GM12801 (cell line): Measurements from ENCODE around the gene ARHGAP6.

Experiments
- TF ChIP-seq, protein P1 (sequence below): IDR thresholded peaks from one replicate; pipeline ENCODE4 v1.5.1; 2011; ENCODE audit warnings: control low read depth; ENCODE audit not compliant: insufficient read length; ENCODE audit errors: extremely low read depth

ARHGAP6 gene

DNA sequence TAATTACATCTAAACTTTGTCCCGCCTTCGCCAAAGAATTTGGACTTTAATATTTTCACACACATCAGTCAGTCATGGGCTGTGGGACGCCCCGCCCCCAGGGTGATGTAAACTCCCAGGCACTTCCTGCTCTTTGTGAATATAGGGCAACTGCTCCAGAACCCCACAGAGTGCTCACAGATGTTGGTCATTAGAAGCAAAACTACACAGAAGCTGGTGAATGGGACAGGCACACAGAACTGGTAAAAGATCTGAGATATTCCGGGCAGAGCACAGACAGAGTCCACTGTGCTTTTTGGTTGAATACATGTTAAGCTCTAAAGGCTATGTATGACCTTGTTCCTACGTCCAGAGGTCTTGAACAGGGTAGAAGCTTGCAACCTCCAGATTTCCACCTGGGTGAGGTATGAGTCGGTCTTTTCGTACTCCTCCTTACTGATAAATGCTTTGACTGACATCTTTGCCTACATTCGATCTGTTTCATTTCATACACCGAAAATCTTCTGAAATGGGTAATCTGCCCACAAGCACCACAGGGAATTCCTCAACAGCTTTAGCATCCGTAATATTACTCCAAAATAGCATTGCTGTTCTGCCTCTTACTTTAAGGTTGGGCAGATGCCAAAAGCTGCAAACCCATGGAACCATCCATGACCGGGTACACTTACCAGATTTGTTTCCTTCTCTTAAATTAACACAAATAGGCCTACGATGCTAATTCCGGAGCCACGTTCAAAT, 227.9 kb downstream of the ARHGAP6 start:
- TF ChIP-seq, protein P1, sequence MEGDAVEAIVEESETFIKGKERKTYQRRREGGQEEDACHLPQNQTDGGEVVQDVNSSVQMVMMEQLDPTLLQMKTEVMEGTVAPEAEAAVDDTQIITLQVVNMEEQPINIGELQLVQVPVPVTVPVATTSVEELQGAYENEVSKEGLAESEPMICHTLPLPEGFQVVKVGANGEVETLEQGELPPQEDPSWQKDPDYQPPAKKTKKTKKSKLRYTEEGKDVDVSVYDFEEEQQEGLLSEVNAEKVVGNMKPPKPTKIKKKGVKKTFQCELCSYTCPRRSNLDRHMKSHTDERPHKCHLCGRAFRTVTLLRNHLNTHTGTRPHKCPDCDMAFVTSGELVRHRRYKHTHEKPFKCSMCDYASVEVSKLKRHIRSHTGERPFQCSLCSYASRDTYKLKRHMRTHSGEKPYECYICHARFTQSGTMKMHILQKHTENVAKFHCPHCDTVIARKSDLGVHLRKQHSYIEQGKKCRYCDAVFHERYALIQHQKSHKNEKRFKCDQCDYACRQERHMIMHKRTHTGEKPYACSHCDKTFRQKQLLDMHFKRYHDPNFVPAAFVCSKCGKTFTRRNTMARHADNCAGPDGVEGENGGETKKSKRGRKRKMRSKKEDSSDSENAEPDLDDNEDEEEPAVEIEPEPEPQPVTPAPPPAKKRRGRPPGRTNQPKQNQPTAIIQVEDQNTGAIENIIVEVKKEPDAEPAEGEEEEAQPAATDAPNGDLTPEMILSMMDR, result no peak

DNA sequence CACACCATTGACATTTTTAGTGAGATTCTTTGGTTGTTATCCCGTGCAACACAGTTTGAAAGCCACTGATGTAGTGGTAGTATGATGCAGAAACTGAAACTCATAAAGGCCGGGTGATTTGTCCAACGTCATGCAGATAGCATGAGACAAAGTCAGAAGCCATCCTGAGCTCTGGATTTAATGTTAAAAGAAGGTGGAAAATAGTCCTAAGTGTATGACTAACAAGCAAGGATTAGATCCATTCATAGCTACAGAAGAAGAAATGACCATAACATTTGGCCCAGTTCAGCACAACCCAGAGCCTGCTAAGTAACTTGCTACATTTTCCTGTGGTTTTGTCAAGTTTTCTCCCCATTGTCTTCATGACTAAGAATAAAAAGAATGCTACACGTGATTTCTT, 230.2 kb downstream of the ARHGAP6 start:
- TF ChIP-seq, protein P1, result no peak

DNA sequence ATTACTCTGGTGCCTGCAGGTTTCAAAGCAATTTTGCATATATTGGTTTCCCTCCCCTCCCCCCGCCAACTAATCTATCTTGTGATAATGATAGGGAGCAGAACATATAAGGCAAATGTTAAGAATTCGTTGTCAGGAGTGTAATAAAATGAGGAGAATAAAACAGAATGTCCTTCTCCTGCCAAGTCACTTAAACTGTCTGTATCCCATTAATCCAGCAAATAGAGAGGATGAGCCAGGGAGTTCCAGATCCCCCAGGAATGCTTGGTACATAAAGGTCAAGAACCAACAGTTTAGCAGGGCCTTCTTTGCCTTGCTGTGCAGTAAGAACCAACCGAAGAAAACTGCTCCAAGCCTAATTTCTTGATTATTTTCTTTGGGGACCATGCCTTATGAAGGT, 231.1 kb downstream of the ARHGAP6 start:
- TF ChIP-seq, protein P1, result no peak

DNA sequence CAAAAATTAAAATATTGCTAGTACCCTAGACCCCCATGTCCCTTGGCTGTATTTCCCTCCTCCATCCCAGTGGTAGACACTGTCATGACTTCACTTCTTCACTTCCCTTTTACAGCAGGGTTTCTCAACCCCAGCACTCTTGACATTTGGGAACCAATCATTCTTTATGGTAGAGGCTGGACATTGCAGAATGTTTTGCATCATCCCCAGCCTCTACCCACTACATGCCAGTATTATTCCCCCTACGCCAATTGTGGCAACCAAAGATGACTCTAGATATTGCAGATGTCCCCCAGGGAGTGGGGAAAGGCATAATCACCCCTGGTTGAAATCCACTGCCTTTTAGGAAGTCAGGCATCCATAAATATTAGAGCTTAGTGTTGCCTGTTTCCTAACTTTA, 233.9 kb downstream of the ARHGAP6 start:
- TF ChIP-seq, protein P1, result no peak

DNA sequence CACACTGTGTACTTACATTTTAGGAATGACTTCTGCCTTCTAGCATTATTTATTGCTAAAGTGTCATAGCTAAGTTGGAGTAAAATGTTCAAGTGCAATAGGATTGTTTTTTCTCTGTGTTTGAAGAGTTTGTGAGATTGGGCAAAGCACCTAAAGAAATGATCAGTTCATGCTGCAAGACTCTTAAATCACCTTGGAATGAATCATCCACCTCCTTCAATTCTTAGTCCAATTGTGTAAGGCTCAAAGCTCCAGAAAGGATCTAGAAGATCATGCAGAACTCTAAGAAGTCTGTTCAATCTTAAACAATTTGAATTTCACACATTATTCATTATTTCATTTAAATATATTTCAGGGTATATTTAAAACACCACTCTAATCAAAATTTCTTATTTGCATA, 235.4 kb downstream of the ARHGAP6 start:
- TF ChIP-seq, protein P1, result no peak

DNA sequence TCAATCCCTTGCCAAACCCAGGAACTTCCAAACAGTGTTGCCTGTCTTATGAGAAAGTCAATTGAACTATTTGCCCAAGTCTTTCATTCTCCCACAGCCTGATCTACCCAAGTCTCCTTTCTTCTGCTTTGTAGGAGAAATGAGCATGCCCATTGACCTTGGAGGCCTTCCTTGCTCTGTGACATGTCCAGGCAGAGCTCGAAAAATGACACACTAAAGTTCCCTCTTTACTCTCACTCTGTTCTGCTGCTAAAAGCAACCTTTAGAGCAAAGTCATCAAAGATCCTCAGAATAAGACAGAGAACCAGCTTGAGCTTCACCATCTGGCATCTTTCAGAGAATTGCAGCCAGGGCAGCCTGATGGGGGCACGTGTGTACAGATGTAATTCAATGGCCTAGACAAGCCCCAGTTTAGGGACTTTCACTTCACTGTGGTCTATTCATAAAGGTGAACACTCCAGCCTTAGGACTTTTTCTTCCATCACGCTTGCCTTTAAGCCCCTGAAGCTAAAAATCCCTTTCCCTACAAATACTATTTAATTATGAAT, 236.1 kb downstream of the ARHGAP6 start:
- TF ChIP-seq, protein P1, result no peak

DNA sequence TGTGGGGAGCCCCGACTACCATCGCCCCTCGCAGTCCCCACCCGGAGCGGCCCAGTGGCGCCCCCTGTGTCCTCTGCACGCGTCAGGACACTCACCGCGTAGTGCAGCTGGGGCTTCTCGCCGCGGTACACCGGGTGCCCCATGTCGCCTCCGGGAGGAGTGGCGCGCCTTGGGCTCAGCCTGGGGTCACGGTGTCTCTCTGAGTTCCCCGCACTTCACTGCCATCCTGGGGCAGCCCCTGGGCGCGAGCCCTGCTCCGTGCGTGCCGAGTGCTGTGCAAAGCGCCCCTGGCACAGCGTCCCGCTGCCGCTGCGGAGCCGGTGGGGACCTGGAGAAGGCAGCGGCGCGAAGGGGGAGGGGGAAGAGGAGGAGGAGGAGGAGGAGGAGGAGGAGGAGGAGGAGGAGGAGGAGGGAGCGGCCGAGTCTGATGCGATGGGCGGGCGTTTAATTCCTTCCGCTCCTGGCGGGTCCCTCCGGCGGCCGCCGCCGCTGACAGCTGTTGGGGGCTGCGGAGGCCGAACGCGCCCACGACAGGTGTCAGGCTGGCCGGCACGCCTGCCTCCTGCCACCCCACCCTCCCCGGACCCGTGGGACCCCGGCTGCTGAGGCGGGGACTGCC, 238.2 kb downstream of the ARHGAP6 start:
- TF ChIP-seq, protein P1, result no peak
